ENCODE results near the gene SDK2. TPM values are rescaled to one million over a fixed set of nuclear protein-coding genes. Genes with fewer than 3 reads are reported as not detected.

Gene SDK2
- total RNA-seq, 1 donor, result under 0.01 TPM

- H3K4me1 ChIP-seq (ENCODE audit: insufficient read depth, low read length), result no peaks in the 10 kb centered on the region
- TF ChIP-seq, protein P1, sequence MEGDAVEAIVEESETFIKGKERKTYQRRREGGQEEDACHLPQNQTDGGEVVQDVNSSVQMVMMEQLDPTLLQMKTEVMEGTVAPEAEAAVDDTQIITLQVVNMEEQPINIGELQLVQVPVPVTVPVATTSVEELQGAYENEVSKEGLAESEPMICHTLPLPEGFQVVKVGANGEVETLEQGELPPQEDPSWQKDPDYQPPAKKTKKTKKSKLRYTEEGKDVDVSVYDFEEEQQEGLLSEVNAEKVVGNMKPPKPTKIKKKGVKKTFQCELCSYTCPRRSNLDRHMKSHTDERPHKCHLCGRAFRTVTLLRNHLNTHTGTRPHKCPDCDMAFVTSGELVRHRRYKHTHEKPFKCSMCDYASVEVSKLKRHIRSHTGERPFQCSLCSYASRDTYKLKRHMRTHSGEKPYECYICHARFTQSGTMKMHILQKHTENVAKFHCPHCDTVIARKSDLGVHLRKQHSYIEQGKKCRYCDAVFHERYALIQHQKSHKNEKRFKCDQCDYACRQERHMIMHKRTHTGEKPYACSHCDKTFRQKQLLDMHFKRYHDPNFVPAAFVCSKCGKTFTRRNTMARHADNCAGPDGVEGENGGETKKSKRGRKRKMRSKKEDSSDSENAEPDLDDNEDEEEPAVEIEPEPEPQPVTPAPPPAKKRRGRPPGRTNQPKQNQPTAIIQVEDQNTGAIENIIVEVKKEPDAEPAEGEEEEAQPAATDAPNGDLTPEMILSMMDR (IDR thresholded peaks at IDR 0.05; ENCODE audit: extremely low read depth, low read depth, low read length), result no peak
- no peak overlapping the region for H3K4me3 ChIP-seq (ENCODE audit: insufficient read depth, low read length)
- no peaks in the 10 kb centered on the region for H3K79me2 ChIP-seq (ENCODE audit: insufficient read depth, low read length)
- no peaks in the 10 kb centered on the region for H3K36me3 ChIP-seq (ENCODE audit: insufficient read depth, low read length)
- H2AFZ ChIP-seq (ENCODE audit: low read length), result no peak overlapping the region
- no peak overlapping the region for H3K27ac ChIP-seq (ENCODE audit: low read depth, low read length)
- peak; percentile 3 for DNase-seq (ENCODE audit: insufficient read length, low spot score, missing footprints)
- H4K20me1 ChIP-seq (ENCODE audit: insufficient read depth, low read length), result no peaks in the 10 kb centered on the region
- no peak overlapping the region for H3K4me2 ChIP-seq (ENCODE audit: insufficient read depth, low read length)
- no peaks in the 10 kb centered on the region for H3K9me3 ChIP-seq (ENCODE audit: low read depth, low read length)
- H3K27me3 ChIP-seq (ENCODE audit: insufficient read depth, low read length), result no peaks in the 10 kb centered on the region
Observed at GRCh38 chr17:73605444-73605843, 38.8 kb downstream of the SDK2 start.

DNA sequence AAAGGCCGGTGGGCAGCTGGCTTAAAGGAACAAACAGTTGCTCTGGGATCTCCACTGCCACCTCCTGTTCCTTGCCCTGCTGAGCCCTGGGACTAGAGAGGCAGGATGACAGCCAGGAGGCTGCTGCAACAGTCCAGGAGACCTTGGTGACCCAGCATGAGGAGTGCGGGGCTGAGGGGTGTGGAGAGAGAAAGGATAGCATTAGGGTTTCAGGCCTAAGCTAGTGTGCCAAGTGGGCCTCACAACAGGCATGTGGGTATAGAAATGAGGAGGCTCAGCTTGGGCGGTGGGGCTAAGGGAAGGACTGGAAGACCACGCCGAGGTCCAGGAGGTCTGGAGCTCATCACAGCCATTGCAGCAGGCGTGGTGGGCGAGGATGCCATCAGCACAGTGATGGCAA, 39.8 kb downstream of the SDK2 start:
- Histone ChIP-seq H3K4me2 (ENCODE audit: insufficient read depth, low read length) (no peak overlapping the region), H3K27ac (ENCODE audit: low read depth, low read length) (no peak overlapping the region), H3K27me3 (ENCODE audit: insufficient read depth, low read length) (no peaks in the 10 kb centered on the region), H3K9me3 (ENCODE audit: low read depth, low read length) (no peaks in the 10 kb centered on the region), H3K79me2 (ENCODE audit: insufficient read depth, low read length) (no peaks in the 10 kb centered on the region), H4K20me1 (ENCODE audit: insufficient read depth, low read length) (no peaks in the 10 kb centered on the region), H2AFZ (ENCODE audit: low read length) (no peak overlapping the region), H3K4me1 (ENCODE audit: insufficient read depth, low read length) (no peaks in the 10 kb centered on the region), H3K36me3 (ENCODE audit: insufficient read depth, low read length) (no peaks in the 10 kb centered on the region), H3K4me3 (ENCODE audit: insufficient read depth, low read length) (no peak overlapping the region)
- peak; percentile 71 for DNase-seq (ENCODE audit: insufficient read length, low spot score, missing footprints)
- TF ChIP-seq, protein P1 (IDR thresholded peaks at IDR 0.05; ENCODE audit: extremely low read depth, low read depth, low read length), result no peak

- no peaks in the 10 kb centered on the region for H4K20me1 ChIP-seq (ENCODE audit: insufficient read depth, low read length)
- TF ChIP-seq, protein P1 (IDR thresholded peaks at IDR 0.05; ENCODE audit: extremely low read depth, low read depth, low read length), result no peak
- no peak overlapping the region for H2AFZ ChIP-seq (ENCODE audit: low read length)
Observed at GRCh38 chr17:73603971-73604370, 40.3 kb downstream of the SDK2 start.

DNA sequence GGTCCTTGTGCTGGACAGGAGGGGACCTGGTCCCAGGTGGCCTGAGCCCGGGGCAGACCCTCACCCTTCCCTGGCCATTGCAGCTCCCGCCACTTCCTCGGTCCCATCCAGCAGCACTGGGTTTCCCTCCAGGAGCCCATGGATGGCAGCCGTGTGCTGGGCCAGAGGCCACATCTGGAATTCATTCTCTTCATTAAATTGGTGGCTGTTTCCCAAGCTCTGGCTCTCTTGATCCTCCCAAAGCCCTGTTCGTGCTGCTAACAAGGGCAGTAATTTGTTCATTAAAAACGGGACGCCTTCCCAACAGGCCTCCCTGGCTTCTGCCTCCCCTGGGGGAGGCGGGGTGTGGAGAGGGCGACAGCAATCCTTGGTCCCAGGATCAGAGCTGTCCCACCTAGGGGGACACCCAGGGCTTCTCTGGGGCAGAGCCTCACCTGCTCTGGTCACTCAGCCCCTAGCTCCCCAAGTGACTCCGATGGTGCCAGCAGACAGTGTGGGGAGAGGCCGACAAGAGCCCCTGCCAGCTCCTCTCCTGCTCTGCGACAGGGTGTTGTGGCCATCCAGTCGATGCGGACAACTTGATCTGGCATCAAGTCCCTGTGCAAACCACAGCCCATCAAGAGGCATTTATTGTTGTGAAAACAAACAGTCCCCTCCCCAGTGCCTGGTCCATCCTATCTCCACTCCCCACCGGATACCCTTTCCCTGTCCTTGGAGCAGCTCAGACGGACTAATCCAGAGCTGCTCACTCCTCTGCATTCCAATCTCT, 44.0 kb downstream of the SDK2 start:
- no peak overlapping the region for H3K27ac ChIP-seq (ENCODE audit: low read depth, low read length)
- TF ChIP-seq, protein P1 (IDR thresholded peaks at IDR 0.05; ENCODE audit: extremely low read depth, low read depth, low read length), result no peak
- no peaks in the 10 kb centered on the region for H3K27me3 ChIP-seq (ENCODE audit: insufficient read depth, low read length)
- H4K20me1 ChIP-seq (ENCODE audit: insufficient read depth, low read length), result no peaks in the 10 kb centered on the region
- no peaks in the 10 kb centered on the region for H3K36me3 ChIP-seq (ENCODE audit: insufficient read depth, low read length)
- peak; percentile 75 for DNase-seq (ENCODE audit: insufficient read length, low spot score, missing footprints)
- H3K4me2 ChIP-seq (ENCODE audit: insufficient read depth, low read length), result no peak overlapping the region
- no peaks in the 10 kb centered on the region for H3K9me3 ChIP-seq (ENCODE audit: low read depth, low read length)
- no peaks in the 10 kb centered on the region for H3K4me1 ChIP-seq (ENCODE audit: insufficient read depth, low read length)
- no peak overlapping the region for H3K4me3 ChIP-seq (ENCODE audit: insufficient read depth, low read length)
- no peak overlapping the region for H2AFZ ChIP-seq (ENCODE audit: low read length)
- no peaks in the 10 kb centered on the region for H3K79me2 ChIP-seq (ENCODE audit: insufficient read depth, low read length)

More at GRCh38 chr17:73603971-73604370, 40.3 kb downstream of the SDK2 start:
- Histone ChIP-seq H3K4me3 (ENCODE audit: insufficient read depth, low read length) (no peak overlapping the region), H3K4me2 (ENCODE audit: insufficient read depth, low read length) (no peak overlapping the region), H3K9me3 (ENCODE audit: low read depth, low read length) (no peaks in the 10 kb centered on the region), H3K36me3 (ENCODE audit: insufficient read depth, low read length) (no peaks in the 10 kb centered on the region), H3K79me2 (ENCODE audit: insufficient read depth, low read length) (no peaks in the 10 kb centered on the region), H3K27ac (ENCODE audit: low read depth, low read length) (no peak overlapping the region), H3K27me3 (ENCODE audit: insufficient read depth, low read length) (no peaks in the 10 kb centered on the region), H3K4me1 (ENCODE audit: insufficient read depth, low read length) (no peaks in the 10 kb centered on the region)
- peak; percentile 43 for DNase-seq (ENCODE audit: insufficient read length, low spot score, missing footprints)
